Epithelial cell of proximal tubule (primary cell): ENCODE data around the gene RPTOR. TPM values are rescaled to one million over a fixed set of nuclear protein-coding genes. Genes with fewer than 3 reads are reported as not detected.

Source experiments
- DNase-seq: peaks from one replicate; pipeline ENCODE4 v3.0.0-alpha.2; 2011; ENCODE audit warnings: low read depth
- H3K4me3 ChIP-seq: 2 replicates; pipeline ENCODE4 v1.5.1; 2011; ENCODE audit warnings: low read depth, mild to moderate bottlenecking, low read length
- CTCF ChIP-seq: conservative IDR thresholded peaks from 2 replicates; pipeline ENCODE4 v1.5.1; 2012; ENCODE audit warnings: low read depth, mild to moderate bottlenecking, low read length
- total RNA-seq: library from RNA; depleted of rRNA; stranded (reverse); fragments of >200 nt; gene quantifications from 2 replicates; pipeline ENCODE4 v1.2.3, GENCODE V29; 2015

Gene RPTOR
- total RNA-seq, 1 donor from 2014 or later: 24.4 TPM

- no peak for TF ChIP-seq CTCF
- no peak overlapping the region for H3K4me3 ChIP-seq
- DNase-seq: no peak
These were observed 253.3 kb downstream of the RPTOR start for GRCh38 chr17:80797741-80798594.

GRCh38 chr17:80798595-80799537, 254.2 kb downstream of the RPTOR start:
- no peak overlapping the region for H3K4me3 ChIP-seq
- DNase-seq: no peak
- no peak for TF ChIP-seq CTCF

- TF ChIP-seq CTCF: no peak
- DNase-seq: no peak
- H3K4me3 ChIP-seq: no peak overlapping the region
These were observed 255.2 kb downstream of the RPTOR start for GRCh38 chr17:80799538-80800480.

- TF ChIP-seq CTCF: no peak
- no peak overlapping the region for H3K4me3 ChIP-seq
- no peak for DNase-seq
These were observed 256.1 kb downstream of the RPTOR start for GRCh38 chr17:80800481-80801391.

GRCh38 chr17:80802626-80803450, 258.2 kb downstream of the RPTOR start:
- no peak for DNase-seq
- TF ChIP-seq CTCF: no peak
- no peak overlapping the region for H3K4me3 ChIP-seq
